Skeletal muscle satellite cell (primary cell): ENCODE data around the gene ST8SIA1. TPM values are rescaled to one million over a fixed set of nuclear protein-coding genes. Genes with fewer than 3 reads are reported as not detected.
"Not testable (repeated sequence)": the region's sequence is repeated elsewhere in the genome, so short reads cannot be mapped to it uniquely, and the experiment has no call there.

Experiments
- H3K27me3 ChIP-seq: 2 replicates; pipeline ENCODE4 v1.7.0; 2013; ENCODE audit warnings: low read length; ENCODE audit not compliant: control insufficient read depth, insufficient read depth
- H3K36me3 ChIP-seq: 2 replicates; pipeline ENCODE4 v1.7.0; 2013; ENCODE audit warnings: mild to moderate bottlenecking, control low read depth, low read length; ENCODE audit not compliant: insufficient read depth
- H3K4me1 ChIP-seq: 2 replicates; pipeline ENCODE4 v1.7.0; 2013; ENCODE audit warnings: low read length; ENCODE audit not compliant: control insufficient read depth, insufficient read depth
- H3K4me2 ChIP-seq: 2 replicates; pipeline ENCODE4 v1.7.0; 2013; ENCODE audit warnings: mild to moderate bottlenecking, low read length
- H3K4me3 ChIP-seq: 2 replicates; pipeline ENCODE4 v1.7.0; 2013; ENCODE audit warnings: low read length
- H3K9ac ChIP-seq: 2 replicates; pipeline ENCODE4 v1.7.0; 2013; ENCODE audit warnings: mild to moderate bottlenecking, low read depth, low read length, moderate library complexity
- H3K9me3 ChIP-seq: replicated peaks from 2 replicates; pipeline ENCODE4 v1.7.0; 2013; ENCODE audit warnings: mild to moderate bottlenecking, control low read depth, low read length
- total RNA-seq: library from RNA; depleted of rRNA; stranded (reverse); fragments of >200 nt; gene quantifications from 2 replicates; pipeline ENCODE4 v1.2.3, GENCODE V29; 2012; rRNA removed

Gene ST8SIA1, protein sequence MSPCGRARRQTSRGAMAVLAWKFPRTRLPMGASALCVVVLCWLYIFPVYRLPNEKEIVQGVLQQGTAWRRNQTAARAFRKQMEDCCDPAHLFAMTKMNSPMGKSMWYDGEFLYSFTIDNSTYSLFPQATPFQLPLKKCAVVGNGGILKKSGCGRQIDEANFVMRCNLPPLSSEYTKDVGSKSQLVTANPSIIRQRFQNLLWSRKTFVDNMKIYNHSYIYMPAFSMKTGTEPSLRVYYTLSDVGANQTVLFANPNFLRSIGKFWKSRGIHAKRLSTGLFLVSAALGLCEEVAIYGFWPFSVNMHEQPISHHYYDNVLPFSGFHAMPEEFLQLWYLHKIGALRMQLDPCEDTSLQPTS
- total RNA-seq = under 0.01 and 1.1 TPM in 2 replicates

DNA sequence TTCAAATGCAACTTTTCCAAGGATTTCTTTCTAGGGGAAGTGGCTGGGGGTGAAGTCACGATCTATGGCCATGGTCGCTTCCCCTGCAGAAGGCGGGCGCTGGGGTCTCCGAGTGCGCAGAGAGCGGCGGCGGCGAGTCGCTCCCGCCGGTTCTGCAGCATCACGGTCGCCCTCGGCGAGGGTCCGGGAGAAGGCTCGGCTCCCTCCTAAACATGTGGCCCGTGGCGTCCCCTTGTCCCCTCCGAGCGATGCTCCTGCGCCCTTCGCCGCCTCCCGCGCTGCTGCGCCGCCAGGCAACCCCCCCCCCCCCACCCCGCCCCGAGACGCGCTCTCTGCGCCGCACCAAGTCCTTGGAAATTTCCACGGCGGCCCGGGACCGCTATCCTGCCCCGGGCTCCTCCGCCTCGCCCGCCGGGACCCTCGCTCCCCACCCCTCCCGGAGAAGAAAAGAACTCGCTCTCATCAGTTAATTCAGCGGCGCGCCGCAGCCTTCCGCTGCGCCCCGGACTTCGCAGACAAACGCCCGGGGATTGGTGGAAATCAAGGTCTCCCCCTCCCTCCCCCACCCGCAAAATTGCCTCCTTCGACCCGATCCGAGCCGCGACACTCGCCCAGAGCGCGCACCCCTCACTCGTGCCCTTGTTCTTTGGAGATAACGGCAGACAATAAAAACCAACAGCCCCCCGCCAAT lies at the start of gene ST8SIA1:
Gene ST8SIA1, minus strand, starts transcription at position 298 of the 691 bp plus-strand sequence. CDS start 475 bp downstream, outside the sequence.
- Histone ChIP-seq H3K4me3 (peak within 1 kb of the TSS; percentile 75), H3K4me1 (peaks cover 11% of the 10 kb centered on the region), H3K4me2 (peak within 1 kb of the TSS; percentile 91), H3K27me3 (peaks cover 57% of the 10 kb centered on the region), H3K9me3 (no peaks in the 10 kb centered on the region), H3K9ac (peak within 1 kb of the TSS; percentile 47), H3K36me3 (no peaks in the 10 kb centered on the region)

DNA sequence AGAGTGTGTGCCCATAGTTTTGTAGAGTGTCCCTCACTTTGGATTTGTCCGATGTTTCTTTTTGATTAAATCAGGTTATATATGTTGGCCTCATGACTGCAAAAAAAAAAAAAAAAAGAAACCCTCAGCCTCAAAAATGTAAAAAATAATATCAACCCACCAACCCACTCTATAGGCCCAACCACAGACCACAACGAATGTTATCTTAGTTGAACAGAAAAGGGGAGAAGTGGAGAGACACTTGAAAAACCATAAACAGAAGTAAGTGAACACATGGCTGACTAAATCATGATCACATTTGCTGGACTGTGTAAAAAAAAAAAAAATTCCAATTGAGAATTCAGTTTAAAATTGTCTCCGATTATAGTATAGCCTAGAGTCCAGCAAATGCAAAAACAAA lies 45.5 kb upstream of the ST8SIA1 start:
- H3K9me3 ChIP-seq = no peaks in the 10 kb centered on the region
- no peak overlapping the region for H3K4me3 ChIP-seq
- no peaks in the 10 kb centered on the region for H3K4me1 ChIP-seq

DNA sequence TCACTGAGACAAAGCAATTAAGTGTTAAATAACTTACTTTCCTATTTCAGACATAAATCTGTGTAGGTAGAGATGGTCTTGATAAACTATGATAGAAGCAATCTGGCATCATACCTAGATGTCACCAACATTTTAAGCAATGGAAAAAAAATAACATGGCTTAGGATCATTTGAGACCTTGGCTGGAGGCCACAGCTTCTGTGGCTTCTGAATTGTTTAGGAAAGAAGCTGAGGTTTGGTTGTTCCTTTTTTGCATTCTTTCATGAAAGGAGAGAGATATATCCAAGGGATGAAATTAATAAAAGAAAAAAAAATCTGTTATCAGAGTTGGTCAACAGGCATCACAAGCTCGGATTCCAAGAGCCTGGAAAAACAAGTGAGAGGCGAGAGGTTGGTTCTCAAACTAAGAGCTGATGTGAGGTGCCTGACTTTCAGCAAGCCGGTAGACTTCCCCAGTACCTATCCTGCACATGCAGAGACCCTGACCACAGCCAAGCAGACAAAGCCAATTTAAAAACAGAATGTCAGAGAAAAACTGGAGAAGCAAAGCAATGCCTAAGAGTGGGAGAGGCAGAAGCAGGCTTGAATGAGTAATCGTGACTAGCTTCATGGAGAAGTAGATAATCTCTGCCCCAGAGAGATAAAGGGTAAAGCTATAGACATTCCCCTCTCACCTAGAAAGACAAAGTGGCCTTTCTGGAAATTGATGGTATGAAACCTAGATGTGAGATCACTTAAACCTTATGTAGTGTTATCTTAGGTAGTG lies 43.4 kb upstream of the ST8SIA1 start:
- Histone ChIP-seq H3K4me2 (no peak overlapping the region), H3K4me3 (no peak overlapping the region), H3K9me3 (no peaks in the 10 kb centered on the region), H3K9ac (no peak overlapping the region), H3K4me1 (no peaks in the 10 kb centered on the region), H3K27me3 (no peaks in the 10 kb centered on the region), H3K36me3 (no peaks in the 10 kb centered on the region)

More for the DNA sequence above, 45.5 kb upstream of the ST8SIA1 start:
- no peaks in the 10 kb centered on the region for H3K27me3 ChIP-seq
- H3K9ac ChIP-seq = no peak overlapping the region
- H3K4me2 ChIP-seq = no peak overlapping the region
- no peaks in the 10 kb centered on the region for H3K36me3 ChIP-seq

DNA sequence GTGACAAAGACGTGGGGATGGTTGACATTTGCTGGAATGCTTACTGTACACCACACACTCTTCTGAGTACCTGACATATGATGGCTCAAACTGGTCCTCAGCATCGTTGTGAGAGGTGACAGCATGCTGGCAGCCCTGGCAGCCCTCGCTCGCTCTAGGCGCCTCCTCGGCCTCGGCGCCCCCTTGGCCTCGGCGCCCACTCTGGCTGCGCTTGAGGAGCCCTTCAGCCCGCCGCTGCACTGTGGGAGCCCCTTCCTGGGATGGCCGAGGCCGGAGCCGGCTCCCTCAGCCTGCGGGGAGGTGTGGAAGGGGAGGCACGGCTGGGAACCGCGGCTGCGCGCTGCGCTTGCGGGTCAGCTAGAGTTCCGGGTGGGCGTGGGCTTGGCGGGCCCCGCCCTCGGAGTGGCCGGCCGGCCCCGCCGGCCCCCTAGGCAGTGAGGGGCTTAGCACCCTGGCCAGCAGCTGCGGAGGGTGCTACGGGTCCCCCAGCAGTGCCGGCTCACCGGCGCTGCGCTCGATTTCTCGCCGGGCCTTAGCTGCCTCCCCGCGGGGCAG lies 42.2 kb upstream of the ST8SIA1 start:
- not testable (repeated sequence) for H3K4me1 ChIP-seq, H3K36me3 ChIP-seq, H3K9me3 ChIP-seq, H3K27me3 ChIP-seq, H3K4me2 ChIP-seq, H3K4me3 ChIP-seq, H3K9ac ChIP-seq

GRCh38 chr12:22374508-22374907 lies 40.0 kb upstream of the ST8SIA1 start:
- Histone ChIP-seq H3K4me3 (no peak overlapping the region), H3K4me2 (no peak overlapping the region), H3K9ac (no peak overlapping the region), H3K4me1 (no peaks in the 10 kb centered on the region), H3K27me3 (no peaks in the 10 kb centered on the region), H3K36me3 (no peaks in the 10 kb centered on the region), H3K9me3 (no peaks in the 10 kb centered on the region)

DNA sequence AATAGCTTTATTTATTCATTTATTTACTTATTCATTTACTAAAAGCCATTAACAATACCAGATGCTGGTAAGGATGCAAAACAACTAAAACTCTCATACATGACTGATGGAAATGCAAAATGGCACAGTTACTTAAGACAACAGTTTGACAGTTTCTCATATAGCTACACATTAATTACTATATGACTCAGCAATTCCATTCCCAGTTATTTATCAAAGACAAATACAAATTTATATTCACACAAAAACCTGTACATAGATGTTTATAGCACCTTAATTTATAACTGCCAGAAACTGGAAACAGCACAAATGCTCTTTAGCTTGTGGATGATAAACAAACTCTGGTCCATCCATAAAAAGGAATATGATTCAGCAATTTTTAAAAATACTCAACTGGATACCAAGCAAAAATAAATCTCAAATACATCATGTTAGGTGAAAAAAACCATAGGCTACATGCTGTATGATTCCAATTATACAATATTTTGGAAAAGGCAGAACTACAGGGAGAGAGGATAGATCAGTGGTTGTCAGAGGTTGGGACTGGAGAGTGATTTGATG lies 37.9 kb upstream of the ST8SIA1 start:
- Histone ChIP-seq H3K4me3 (no peak overlapping the region), H3K9ac (no peak overlapping the region), H3K36me3 (no peaks in the 10 kb centered on the region), H3K4me1 (no peaks in the 10 kb centered on the region), H3K9me3 (no peaks in the 10 kb centered on the region), H3K4me2 (no peak overlapping the region), H3K27me3 (no peaks in the 10 kb centered on the region)

DNA sequence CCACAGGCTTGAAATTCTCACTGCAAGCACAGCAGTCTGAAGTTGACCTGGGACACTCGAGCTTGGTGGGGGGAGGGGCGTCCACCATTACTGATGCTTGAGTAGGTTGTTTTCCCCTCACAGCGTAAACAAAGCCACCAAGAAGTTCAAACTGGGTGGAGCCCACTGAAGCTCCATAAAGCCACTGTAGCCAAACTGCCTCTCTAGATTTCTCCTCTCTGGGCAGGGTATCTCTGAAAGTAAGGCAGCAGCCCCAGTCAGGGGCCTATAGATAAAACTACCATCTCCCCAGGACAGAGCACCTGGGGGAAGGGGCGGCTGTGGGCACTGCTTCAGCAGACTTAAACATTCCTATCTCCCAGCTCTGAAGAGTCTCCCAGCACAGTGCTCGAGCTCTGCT lies 31.7 kb upstream of the ST8SIA1 start:
- no peak overlapping the region for H3K9ac ChIP-seq
- no peak overlapping the region for H3K4me3 ChIP-seq
- no peaks in the 10 kb centered on the region for H3K9me3 ChIP-seq
- no peaks in the 10 kb centered on the region for H3K4me1 ChIP-seq
- H3K36me3 ChIP-seq = no peaks in the 10 kb centered on the region
- no peak overlapping the region for H3K4me2 ChIP-seq
- no peaks in the 10 kb centered on the region for H3K27me3 ChIP-seq

DNA sequence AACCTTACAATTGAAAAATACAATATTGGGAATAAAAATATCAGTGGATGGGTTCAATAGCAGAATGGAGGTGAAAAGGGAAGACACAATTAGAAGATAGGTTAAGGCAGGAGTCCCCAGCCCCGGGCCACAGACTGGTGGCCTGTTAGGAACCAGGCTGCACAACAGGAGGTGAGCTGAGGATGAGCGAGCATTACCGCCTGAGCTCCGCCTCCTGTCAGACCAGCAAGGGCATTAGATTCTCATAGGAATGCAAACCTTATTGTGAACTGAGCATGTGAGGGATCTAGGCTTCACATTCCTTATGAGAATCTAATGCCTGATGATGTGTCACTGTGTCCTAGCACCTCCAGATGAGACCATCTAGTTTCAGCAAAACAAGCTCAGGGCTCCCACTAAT lies 27.3 kb upstream of the ST8SIA1 start:
- Histone ChIP-seq H3K9ac (no peak overlapping the region), H3K27me3 (no peaks in the 10 kb centered on the region), H3K9me3 (no peaks in the 10 kb centered on the region), H3K36me3 (no peaks in the 10 kb centered on the region), H3K4me1 (no peaks in the 10 kb centered on the region), H3K4me2 (no peak overlapping the region), H3K4me3 (no peak overlapping the region)

DNA sequence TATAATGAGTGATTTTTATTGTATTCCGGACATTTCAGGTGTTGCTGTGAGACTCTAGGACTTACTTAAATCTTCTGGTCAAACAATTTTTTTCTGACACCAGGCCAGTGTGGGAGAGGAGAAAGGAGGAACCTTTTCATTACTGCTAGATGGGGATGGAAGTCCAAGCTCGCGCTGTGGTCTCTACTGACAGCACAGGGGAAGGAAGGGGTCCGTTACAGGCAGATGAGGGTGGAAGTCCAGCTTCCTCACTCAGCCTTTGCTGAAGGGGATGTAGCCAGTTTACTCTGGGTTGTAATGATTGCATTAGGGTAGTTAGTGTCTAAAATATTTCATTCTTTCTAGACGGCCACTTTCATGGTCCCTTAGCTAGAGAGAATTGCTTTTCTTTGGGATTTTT lies 26.3 kb upstream of the ST8SIA1 start:
- H3K9ac ChIP-seq = no peak overlapping the region
- no peaks in the 10 kb centered on the region for H3K27me3 ChIP-seq
- no peak overlapping the region for H3K4me2 ChIP-seq
- no peaks in the 10 kb centered on the region for H3K9me3 ChIP-seq
- no peaks in the 10 kb centered on the region for H3K4me1 ChIP-seq
- no peaks in the 10 kb centered on the region for H3K36me3 ChIP-seq
- H3K4me3 ChIP-seq = no peak overlapping the region

DNA sequence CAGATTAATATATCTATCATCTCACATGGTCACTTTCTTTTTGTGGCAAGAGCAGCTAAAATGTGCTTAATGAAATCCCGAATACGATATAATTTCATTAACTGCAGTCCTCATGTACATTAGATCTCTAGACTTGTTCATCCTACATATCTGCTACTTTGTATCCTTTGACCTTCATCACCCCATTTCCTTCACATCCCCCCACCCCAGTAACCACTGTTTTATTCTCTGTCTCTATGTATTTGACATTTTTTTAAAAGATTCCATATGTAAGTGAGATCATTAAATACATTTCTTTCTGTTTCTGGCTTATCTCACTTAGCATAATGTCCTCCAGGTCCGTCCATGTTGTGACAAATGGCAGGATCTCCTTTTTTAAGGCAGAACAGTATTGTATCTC lies 23.0 kb upstream of the ST8SIA1 start:
- no peak overlapping the region for H3K4me2 ChIP-seq
- no peaks in the 10 kb centered on the region for H3K36me3 ChIP-seq
- no peaks in the 10 kb centered on the region for H3K27me3 ChIP-seq
- no peaks in the 10 kb centered on the region for H3K9me3 ChIP-seq
- H3K9ac ChIP-seq = no peak overlapping the region
- no peak overlapping the region for H3K4me3 ChIP-seq
- H3K4me1 ChIP-seq = no peaks in the 10 kb centered on the region

GRCh38 chr12:22356231-22356630 lies 21.7 kb upstream of the ST8SIA1 start:
- no peak overlapping the region for H3K4me3 ChIP-seq

More at GRCh38 chr12:22356231-22356630, 21.7 kb upstream of the ST8SIA1 start:
- Histone ChIP-seq H3K27me3 (no peaks in the 10 kb centered on the region), H3K9ac (no peak overlapping the region), H3K4me2 (no peak overlapping the region), H3K36me3 (no peaks in the 10 kb centered on the region), H3K4me1 (no peaks in the 10 kb centered on the region), H3K9me3 (no peaks in the 10 kb centered on the region)
